ENCODE data around the gene MOB2. TPM values are rescaled to one million over a fixed set of nuclear protein-coding genes. Genes with fewer than 3 reads are reported as not detected.
"Not testable (repeated sequence)": the region's sequence is repeated elsewhere in the genome, so short reads cannot be mapped to it uniquely, and the experiment has no call there.

The MOB2 gene
- total and polyA plus RNA-seq, 4 donors, result 32.4 to 104 (median 58.5) TPM

DNA sequence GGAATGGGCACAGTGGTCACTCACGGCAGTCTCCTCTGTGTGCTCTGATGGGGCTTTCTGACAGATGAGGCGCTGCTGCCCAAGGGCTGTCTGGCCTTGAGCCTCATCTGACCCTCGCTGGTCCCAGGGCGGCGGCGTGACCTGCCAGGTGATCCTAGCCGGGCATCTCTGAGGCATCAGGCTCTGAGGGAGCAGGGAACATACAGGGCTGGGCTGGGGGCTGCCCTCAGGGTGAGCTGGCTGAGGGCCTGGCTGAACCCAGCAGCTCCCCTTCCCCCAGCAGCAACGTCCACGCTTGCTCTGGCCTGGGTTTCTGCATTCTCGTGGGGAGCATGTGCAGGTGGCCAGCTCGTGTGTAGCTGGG is 47.6 kb downstream of the MOB2 start:
- ATAC-seq (ENCODE audit: low FRiP score) (no peak), DNase-seq (no peak)
- Histone ChIP-seq H3K9me3 (ENCODE audit: control insufficient read depth, low read length) (no peaks in the 10 kb centered on the region), H3K4me3 (ENCODE audit: low read length in 2 of 2) (no peak overlapping the region), H3K27ac (ENCODE audit: low read depth in 1 of 2, low read length in 2 of 2) (no peak overlapping the region), H3K27me3 (ENCODE audit: control insufficient read depth in 1 of 2, insufficient read depth in 2 of 2, low read length in 1 of 2) (no peaks in the 10 kb centered on the region), H3K36me3 (ENCODE audit: control insufficient read depth in 1 of 2, insufficient read depth in 2 of 2, low read length in 1 of 2) (no peaks in the 10 kb centered on the region), H3K4me1 (ENCODE audit: control insufficient read depth in 1 of 2, insufficient read depth in 2 of 2, low read length in 2 of 2) (no peaks in the 10 kb centered on the region)
- intact Hi-C loops (cut with DNase I), result no loop called here
- whole genome bisulfite sequencing, 2 donors, result 71 to 72% methylated on average over 11 of the region's 11 CpGs

DNA sequence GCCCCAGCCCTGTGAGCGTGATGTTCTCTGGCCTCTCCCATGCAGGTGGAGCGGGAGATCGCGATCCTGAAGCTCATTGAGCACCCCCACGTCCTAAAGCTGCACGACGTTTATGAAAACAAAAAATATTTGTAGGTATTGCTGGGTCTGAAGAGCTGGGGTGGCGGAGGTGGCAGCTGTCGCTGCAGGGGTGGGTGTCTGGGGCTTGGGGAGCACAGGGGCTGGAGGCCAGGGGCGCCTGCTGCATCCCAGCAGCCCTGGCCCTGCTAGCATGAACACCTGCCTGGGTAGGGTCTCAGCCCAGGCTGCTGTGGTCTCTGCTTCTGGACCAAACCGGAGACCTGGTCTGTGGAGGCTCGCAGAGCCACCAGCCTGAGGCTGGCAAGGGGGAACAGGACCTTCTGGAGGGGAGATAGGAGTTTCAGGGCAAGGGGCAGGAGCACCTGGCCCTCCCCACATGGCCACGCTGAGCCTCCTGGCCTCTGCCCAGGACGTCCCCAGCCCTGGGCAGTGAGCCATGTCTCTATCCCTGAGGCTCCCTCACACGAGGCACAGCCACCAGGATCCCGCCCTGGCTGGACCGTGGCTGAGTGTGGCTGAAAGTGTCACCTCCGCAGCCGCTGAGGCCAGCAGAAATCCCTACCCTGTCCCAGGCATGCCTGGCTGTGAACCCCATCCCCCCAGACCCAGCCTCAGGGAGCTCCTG is 48.2 kb downstream of the MOB2 start:
- H3K4me1 ChIP-seq (ENCODE audit: control insufficient read depth in 1 of 2, insufficient read depth in 2 of 2, low read length in 2 of 2), result no peaks in the 10 kb centered on the region
- H3K36me3 ChIP-seq (ENCODE audit: control insufficient read depth in 1 of 2, insufficient read depth in 2 of 2, low read length in 1 of 2), result no peaks in the 10 kb centered on the region
- intact Hi-C loops (cut with DNase I), result no loop called here
- H3K27me3 ChIP-seq (ENCODE audit: control insufficient read depth in 1 of 2, insufficient read depth in 2 of 2, low read length in 1 of 2), result no peaks in the 10 kb centered on the region
- ATAC-seq (ENCODE audit: low FRiP score) (peak; percentile 7), DNase-seq (no peak)
- no peak overlapping the region for H3K4me3 ChIP-seq (ENCODE audit: low read length in 2 of 2)
- WGBS, 2 donors, result 43 to 48% methylated on average over 19 of the region's 19 CpGs
- no peaks in the 10 kb centered on the region for H3K9me3 ChIP-seq (ENCODE audit: control insufficient read depth, low read length)
- no peak overlapping the region for H3K27ac ChIP-seq (ENCODE audit: low read depth in 1 of 2, low read length in 2 of 2)

DNA sequence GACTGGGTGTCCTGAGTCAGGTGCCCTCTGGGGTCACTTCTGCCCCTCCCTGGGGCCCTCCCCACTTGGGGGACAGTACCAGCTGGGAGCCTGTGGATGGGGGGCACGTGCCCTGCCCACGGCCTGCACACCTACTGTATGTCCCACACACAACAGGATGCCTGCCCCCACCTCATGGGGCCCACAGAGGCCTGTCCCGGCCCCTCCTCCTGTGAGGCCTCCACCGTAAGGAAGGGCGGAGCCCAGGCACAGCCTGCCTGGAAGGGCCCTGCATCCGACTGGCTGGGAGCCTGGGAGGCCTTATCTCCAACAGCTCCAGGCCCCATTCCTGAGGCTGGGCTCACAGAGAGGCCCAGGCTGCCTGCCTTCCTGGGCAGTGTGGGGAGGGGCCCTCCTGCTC is 49.1 kb downstream of the MOB2 start:
- ATAC-seq (ENCODE audit: low FRiP score) (no peak), DNase-seq (peak in 1 of 2 donors; percentile 67)
- intact Hi-C loops (cut with DNase I), result no loop called here
- Histone ChIP-seq H3K4me1 (ENCODE audit: control insufficient read depth in 1 of 2, insufficient read depth in 2 of 2, low read length in 2 of 2) (no peaks in the 10 kb centered on the region), H3K36me3 (ENCODE audit: control insufficient read depth in 1 of 2, insufficient read depth in 2 of 2, low read length in 1 of 2) (no peaks in the 10 kb centered on the region), H3K9me3 (ENCODE audit: control insufficient read depth, low read length) (no peaks in the 10 kb centered on the region), H3K27ac (ENCODE audit: low read depth in 1 of 2, low read length in 2 of 2) (no peak overlapping the region), H3K4me3 (ENCODE audit: low read length in 2 of 2) (no peak overlapping the region), H3K27me3 (ENCODE audit: control insufficient read depth in 1 of 2, insufficient read depth in 2 of 2, low read length in 1 of 2) (no peaks in the 10 kb centered on the region)
- WGBS, 2 donors, result 22 to 23% methylated on average over 6 of the region's 6 CpGs

DNA sequence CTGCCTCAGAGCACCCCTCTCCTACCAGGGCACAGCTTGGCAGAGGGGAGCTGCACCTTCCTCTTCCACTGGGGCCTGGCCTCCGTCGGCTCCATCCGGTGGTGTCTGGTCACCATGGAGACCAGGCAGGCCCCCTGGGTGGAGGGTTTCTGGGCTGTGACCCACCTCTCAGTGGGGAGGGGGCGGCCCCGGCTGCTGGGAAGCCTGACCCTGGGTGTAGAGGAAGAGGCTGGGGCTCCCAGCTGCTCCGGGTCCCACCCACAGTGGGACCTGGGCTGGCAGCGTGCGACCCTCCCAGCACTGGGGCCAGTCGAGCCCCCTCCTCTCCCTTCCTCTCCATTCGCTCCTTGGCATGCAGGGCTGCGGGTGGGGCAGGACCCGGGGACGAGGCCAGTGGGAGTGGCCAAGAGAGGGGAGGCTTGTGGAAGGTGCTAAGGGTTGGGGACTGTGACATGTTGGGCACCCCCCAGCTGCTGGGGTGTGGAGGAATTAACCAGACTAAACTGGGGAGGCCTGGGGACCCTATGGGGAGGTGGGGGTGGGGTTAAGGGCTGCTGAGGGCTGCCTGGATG is 50.0 kb downstream of the MOB2 start:
- ATAC-seq (ENCODE audit: low FRiP score), result peak; percentile 7
- intact Hi-C loops (cut with DNase I), result no loop called here
- no peaks in the 10 kb centered on the region for H3K4me1 ChIP-seq (ENCODE audit: control insufficient read depth in 1 of 2, insufficient read depth in 2 of 2, low read length in 2 of 2)
- WGBS, 2 donors, result 18 to 27% methylated on average over 12 to 13 of the region's 13 CpGs
- H3K27me3 ChIP-seq (ENCODE audit: control insufficient read depth in 1 of 2, insufficient read depth in 2 of 2, low read length in 1 of 2), result no peaks in the 10 kb centered on the region
- no peak overlapping the region for H3K27ac ChIP-seq (ENCODE audit: low read depth in 1 of 2, low read length in 2 of 2)
- no peak for DNase-seq
- no peak overlapping the region for H3K4me3 ChIP-seq (ENCODE audit: low read length in 2 of 2)
- H3K36me3 ChIP-seq (ENCODE audit: control insufficient read depth in 1 of 2, insufficient read depth in 2 of 2, low read length in 1 of 2), result no peaks in the 10 kb centered on the region
- no peaks in the 10 kb centered on the region for H3K9me3 ChIP-seq (ENCODE audit: control insufficient read depth, low read length)

DNA sequence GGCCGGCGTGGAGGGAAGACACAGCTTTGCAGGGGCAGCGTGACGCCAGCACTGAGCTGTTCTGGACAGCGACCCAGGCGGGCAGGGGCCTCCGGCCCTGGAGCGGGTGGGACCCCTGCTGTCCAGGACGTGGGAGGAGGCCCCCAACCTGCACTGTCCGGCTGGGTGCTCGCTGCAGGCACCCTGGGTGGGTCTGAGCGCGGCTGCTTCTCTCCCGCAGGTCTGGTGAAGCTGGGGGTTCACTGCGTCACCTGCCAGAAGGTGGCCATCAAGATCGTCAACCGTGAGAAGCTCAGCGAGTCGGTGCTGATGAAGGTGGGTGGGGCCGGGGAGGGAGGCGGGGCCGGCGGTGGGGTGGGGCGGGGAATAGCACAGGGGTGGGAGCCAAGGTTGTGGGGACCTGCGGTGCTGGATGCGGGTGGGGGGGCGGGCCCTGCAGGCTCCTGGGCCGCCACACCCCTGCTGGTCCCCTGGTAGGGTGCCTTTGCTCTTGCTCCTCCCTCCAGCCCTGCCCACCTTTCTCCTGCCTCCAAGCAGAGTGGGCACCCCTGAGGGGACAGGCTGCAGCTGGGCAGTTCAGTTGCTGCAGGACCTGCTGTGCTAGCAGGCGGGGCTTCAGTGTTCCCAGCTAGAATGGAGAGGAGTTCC is 50.6 kb downstream of the MOB2 start:
- Histone ChIP-seq H3K36me3 (ENCODE audit: control insufficient read depth in 1 of 2, insufficient read depth in 2 of 2, low read length in 1 of 2) (no peaks in the 10 kb centered on the region), H3K9me3 (ENCODE audit: control insufficient read depth, low read length) (no peaks in the 10 kb centered on the region), H3K4me1 (ENCODE audit: control insufficient read depth in 1 of 2, insufficient read depth in 2 of 2, low read length in 2 of 2) (no peaks in the 10 kb centered on the region), H3K27me3 (ENCODE audit: control insufficient read depth in 1 of 2, insufficient read depth in 2 of 2, low read length in 1 of 2) (no peaks in the 10 kb centered on the region), H3K27ac (ENCODE audit: low read depth in 1 of 2, low read length in 2 of 2) (no peak overlapping the region), H3K4me3 (ENCODE audit: low read length in 2 of 2) (no peak overlapping the region)
- no peak for ATAC-seq (ENCODE audit: low FRiP score)
- 8 to 9% methylated on average over 24 to 29 of the region's 29 CpGs for WGBS, 2 donors
- intact Hi-C loops (cut with DNase I), result no loop called here
- DNase-seq, result no peak

DNA sequence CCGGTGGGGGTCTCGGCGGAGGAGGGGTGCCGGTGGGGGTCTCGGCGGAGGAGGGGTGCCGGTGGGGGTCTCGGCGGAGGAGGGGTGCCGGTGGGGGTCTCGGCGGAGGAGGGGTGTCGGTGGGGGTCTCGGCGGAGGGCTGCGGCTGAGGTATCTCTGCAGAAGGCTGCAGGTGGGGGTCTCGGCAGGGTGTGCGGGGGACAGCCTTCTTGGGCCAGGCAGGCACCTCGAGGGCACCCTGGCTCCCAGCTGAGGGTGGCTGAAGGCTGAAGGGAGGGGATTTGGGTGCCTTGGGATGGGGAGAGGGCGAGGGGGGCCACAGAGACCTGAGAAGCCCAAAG is 51.1 kb downstream of the MOB2 start:
- H3K4me1 ChIP-seq (ENCODE audit: control insufficient read depth in 1 of 2, insufficient read depth in 2 of 2, low read length in 2 of 2); DNase-seq; H3K36me3 ChIP-seq (ENCODE audit: control insufficient read depth in 1 of 2, insufficient read depth in 2 of 2, low read length in 1 of 2); H3K27ac ChIP-seq (ENCODE audit: low read depth in 1 of 2, low read length in 2 of 2); H3K9me3 ChIP-seq (ENCODE audit: control insufficient read depth, low read length); H3K4me3 ChIP-seq (ENCODE audit: low read length in 2 of 2); H3K27me3 ChIP-seq (ENCODE audit: control insufficient read depth in 1 of 2, insufficient read depth in 2 of 2, low read length in 1 of 2); ATAC-seq (ENCODE audit: low FRiP score); intact Hi-C loops (cut with DNase I): not testable (repeated sequence)
- WGBS, 2 donors, result 62 to 83% methylated on average over 7 to 14 of the region's 20 CpGs

DNA sequence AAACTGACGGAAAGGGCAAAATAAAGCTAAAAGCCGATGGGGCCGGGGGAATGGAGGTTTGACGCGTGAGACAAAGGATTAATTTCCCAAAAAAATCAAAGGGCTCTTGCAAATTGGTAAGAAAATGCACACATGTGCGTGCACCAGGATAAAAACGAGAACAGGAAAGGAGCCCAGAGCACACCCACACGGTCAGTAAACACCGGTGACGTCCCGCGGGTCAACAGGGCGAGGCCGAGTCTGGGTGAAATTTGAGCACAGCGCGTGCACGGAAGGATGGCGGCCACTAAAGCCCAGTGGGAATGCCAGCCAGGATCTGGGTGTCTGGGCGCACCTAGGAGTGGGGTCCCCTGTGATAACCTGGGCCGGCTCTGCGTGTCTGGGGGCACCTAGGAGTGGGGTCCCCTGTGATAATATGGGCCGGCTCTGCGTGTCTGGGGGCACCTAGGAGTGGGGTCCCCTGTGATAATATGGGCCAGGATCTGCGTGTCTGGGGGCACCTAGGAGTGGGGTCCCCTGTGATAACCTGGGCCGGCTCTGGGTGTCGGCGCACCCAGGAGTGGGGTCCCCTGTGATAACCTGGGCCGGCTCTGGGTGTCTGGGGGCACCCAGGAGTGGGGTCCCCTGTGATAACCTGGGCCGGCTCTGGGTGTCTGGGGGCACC is 52.5 kb downstream of the MOB2 start:
- H3K36me3 ChIP-seq (ENCODE audit: control insufficient read depth in 1 of 2, insufficient read depth in 2 of 2, low read length in 1 of 2), result no peaks in the 10 kb centered on the region
- H3K27ac ChIP-seq (ENCODE audit: low read depth in 1 of 2, low read length in 2 of 2), result no peak overlapping the region
- ATAC-seq (ENCODE audit: low FRiP score) (no peak), DNase-seq (no peak)
- no peaks in the 10 kb centered on the region for H3K27me3 ChIP-seq (ENCODE audit: control insufficient read depth in 1 of 2, insufficient read depth in 2 of 2, low read length in 1 of 2)
- H3K4me3 ChIP-seq (ENCODE audit: low read length in 2 of 2), result no peak overlapping the region
- no peaks in the 10 kb centered on the region for H3K4me1 ChIP-seq (ENCODE audit: control insufficient read depth in 1 of 2, insufficient read depth in 2 of 2, low read length in 2 of 2)
- 74 to 77% methylated on average over 27 to 29 of the region's 29 CpGs for WGBS, 2 donors
- H3K9me3 ChIP-seq (ENCODE audit: control insufficient read depth, low read length), result no peaks in the 10 kb centered on the region
- intact Hi-C loops (cut with DNase I), result no loop called here

DNA sequence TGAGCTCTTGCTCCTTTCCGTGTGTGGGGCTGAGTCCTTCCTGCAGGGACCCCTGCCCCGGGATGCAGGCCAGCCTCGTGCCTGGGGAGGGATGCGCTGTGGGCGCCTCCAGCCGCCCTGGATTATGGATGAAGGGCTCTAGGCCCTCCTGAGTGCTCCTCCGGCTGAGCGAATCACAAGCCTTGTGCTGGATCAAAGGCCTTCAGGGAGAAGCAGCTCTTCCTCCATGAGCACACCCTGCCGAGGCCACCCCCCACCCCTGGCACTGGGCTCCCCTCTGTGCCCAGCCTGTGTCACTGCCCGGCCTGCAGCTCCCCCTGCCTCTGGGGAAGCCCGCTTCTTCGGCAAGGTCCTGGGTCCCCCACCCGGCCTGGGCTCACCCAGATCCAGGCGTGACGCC is 53.0 kb downstream of the MOB2 start:
- H3K4me1 ChIP-seq (ENCODE audit: control insufficient read depth in 1 of 2, insufficient read depth in 2 of 2, low read length in 2 of 2), result no peaks in the 10 kb centered on the region
- H3K27me3 ChIP-seq (ENCODE audit: control insufficient read depth in 1 of 2, insufficient read depth in 2 of 2, low read length in 1 of 2), result no peaks in the 10 kb centered on the region
- H3K27ac ChIP-seq (ENCODE audit: low read depth in 1 of 2, low read length in 2 of 2), result no peak overlapping the region
- 77 to 82% methylated on average over 15 of the region's 15 CpGs for WGBS, 2 donors
- DNase-seq (no peak), ATAC-seq (ENCODE audit: low FRiP score) (peak; percentile 15)
- intact Hi-C loops (cut with DNase I), result no loop called here
- no peaks in the 10 kb centered on the region for H3K9me3 ChIP-seq (ENCODE audit: control insufficient read depth, low read length)
- no peak overlapping the region for H3K4me3 ChIP-seq (ENCODE audit: low read length in 2 of 2)
- no peaks in the 10 kb centered on the region for H3K36me3 ChIP-seq (ENCODE audit: control insufficient read depth in 1 of 2, insufficient read depth in 2 of 2, low read length in 1 of 2)
